NCI-H524 (cell line): ENCODE measurements around the gene CCT7.
"Not testable (repeated sequence)": the region's sequence is repeated elsewhere in the genome, so short reads cannot be mapped to it uniquely, and the experiment has no call there.

Source experiments
- DNase-seq, 2 experiments: peaks; one replicate each; lab custom pipeline; 2025; lab: John Stamatoyannopoulos, UW

Gene CCT7

DNA sequence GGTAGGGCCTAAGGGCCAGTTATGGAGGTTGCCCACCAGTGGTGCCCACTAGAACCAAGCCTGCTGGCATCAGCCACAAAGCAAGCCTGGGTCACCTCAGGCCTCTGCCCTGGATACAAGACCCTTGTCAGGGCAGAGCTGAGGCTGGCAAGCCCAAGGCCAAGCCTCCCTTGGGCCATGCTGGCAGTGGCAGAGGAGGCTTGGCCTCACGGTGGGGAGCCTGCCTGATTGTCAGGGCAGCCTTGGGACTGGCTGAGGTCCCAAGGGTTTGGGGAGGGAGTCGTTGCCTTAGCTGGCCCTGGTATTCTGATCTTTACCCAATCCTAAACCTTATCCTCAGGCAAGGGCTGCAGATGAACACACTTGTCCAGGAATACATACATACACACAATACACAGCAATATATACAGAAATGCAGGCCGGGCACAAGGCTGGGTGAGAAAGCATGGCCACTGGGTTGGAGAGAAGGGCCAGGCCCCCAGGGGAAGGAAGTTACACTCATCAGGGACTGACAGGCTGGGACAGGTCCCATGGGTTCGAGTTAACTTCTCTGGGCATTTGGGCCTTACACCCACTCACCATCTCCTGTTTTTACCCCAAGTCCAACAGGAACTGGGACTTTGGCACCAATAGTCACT is 21.0 kb downstream of the CCT7 start:
- no peak for DNase-seq

DNA sequence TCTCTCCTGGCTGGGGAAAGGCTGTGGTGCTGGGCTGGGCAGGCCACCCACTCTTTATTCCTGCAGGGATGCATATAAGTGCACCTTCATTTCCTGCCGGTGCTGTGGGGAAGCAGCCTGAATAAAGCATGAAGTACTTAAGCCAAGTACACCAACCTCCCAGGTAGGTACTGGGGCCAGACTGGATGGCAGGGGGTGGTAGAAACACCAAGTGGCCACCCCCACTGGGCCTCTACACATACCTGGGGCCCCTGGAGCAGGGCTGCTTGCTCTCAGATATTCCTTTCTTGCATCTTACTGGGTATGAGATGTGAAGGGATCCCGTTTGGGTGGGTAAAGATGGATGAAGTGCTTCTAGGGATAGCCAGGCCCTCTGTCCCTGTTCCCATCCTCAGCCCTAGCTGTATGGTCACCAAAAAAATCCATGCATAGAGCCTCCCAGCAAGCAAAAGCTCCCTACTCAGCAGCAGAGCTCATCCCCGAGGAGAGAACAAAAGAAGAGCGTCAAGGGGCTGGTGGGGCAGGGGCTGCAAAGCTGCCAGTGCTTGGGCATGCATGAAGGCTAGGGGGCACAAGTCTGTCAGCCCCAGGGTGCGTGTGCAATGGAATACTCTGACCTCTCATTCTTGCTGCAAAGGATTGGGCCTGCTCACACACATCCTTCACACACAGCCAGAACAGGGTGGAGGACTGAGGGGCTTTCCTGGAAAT is 22.0 kb downstream of the CCT7 start:
- DNase-seq = no peak

DNA sequence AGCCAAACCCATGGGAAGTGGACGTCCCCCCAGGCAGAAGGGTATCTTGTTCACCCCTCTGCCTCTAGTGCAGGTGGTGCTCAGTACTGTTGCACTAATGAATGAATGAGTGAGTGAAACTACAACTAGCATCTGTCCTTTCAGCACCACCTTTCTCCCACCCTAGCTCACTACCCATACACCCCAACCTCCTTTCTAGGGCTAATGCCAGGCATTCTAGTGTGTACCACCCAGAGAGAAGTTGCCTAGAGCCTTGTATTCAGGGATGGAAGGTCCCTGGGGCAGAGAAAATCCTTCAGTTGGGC is 22.5 kb downstream of the CCT7 start:
- DNase-seq = no peak

- no peak for DNase-seq
These were observed 22.9 kb downstream of the CCT7 start for GRCh38 chr2:73257021-73257420.

DNA sequence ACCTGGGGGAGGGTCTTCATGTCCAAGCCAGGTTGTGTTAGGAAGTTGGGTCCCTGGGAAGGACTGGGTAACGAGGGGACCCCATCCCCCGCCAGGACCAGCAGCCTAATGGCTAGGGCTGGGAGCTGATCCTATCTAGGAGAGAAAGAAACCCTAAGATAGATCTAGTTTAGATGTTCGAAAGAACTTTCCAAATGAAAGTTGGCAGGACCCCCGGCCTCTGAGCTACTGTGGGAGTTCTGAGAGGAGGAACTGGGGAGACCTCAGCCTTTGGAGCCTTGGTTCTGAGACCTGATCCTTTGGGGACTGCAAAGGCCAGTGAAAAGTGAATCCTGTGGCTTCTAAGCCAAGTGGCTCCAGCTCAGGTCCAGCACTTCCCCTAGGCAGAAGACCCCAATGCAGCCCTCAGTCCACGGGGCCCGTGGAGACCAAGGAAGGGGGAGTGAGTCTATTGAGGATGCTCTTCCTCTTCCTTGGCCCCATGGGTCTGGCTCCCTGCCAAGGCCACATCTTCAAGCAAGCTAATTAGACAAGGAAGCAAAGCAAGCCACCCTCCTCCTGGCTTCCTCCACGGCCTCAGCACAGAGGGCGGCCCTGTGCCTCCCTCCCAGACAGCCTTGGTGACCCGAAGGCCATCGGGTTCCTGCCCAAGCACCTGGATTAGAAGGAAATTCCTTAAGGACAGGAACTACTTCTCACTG is 23.5 kb downstream of the CCT7 start:
- no peak for DNase-seq

GRCh38 chr2:73258186-73258912 is 24.2 kb downstream of the CCT7 start:
- no peak for DNase-seq

DNA sequence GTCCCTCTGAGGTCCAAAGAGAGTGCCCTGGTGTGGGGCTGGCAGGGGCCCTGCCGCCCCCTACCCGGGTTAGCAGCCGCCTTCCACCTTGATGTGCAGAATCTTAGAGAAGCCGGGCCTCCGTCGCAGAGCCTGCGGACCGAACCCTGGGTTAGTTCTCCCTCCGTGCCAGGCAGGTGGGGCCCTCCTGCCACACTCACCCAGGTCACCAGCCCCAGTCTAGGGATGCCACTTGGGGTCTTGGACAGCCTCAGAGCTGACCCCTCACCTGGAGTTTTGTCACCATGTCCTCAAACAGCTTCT is 24.8 kb downstream of the CCT7 start:
- no peak for DNase-seq

DNA sequence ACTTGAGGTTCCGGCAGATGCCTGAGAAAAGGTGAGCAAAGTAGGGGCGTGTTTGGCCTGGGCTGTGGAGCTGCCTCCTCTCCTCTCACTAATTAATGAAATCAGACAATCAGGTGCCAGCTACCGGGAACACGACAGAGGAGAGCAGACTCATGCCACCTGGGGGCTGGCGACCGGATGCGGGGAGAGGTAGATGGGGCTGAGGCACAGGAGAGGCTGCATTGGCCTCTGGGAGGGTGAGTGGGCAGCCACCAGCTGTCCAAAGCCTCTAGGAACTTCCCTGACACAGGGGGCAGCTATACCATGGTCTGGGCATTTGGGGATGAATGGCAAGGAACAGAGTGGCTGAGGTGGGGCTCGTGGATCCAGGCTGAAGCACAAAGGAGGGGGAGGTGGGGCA is 25.2 kb downstream of the CCT7 start:
- DNase-seq = no peak

DNA sequence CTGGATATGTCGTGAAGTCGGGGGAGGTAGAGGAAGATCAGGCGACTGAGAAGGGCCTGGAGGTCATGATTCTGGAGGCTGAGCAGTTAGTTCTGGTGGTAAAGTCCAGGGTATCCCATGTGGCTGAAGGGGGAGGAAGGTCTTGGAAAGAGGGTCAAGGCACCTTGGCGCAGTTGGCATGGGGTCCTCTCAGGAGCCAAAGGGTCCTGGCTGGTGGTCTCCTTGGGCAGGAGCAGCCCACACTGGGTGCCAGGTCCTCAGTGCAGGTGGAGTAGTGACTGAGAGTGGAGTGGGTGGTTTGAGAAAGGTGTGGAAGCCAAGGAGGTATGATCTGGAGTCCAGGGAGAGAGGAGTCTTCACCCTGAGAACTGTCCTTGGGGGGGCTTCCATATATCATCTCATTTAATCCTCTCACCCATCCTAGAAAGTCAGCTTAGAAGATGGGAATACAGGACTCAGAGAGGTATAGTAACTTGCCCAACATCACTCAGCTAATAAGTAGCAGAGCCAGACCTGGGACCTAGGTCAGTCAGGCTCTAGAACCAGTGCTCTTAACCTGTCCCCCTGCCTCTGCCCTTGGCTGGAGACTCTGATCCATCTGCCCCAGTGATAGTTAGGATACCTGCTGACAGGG is 25.7 kb downstream of the CCT7 start:
- DNase-seq = no peak

GRCh38 chr2:73260338-73260984 is 26.4 kb downstream of the CCT7 start:
- DNase-seq = peak; percentile 18 to 58

DNA sequence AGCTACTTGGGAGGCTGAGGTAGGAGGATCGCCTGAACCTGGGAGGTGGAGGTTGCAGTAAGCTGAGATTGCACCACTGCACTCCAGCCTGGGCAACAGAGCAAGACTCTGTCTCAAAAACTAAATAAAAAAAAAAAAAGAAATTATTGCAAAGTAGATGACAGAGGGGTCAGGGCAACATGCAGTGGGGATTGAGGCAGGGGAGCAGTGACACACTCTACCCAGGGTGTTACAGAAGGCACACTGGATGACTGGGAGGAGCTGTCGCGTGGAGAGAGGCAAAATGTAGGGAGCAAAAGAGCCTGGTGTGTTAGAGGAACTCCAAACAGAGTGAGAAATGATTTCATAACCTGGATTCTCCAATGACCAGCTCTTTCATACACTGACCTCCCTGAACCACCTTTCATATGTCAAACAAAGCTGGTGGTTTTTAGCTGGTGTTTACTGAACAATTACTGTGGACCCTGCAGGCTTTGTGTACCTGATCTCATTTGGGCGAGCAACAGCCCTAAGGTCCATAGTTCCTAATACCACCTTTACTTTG is 28.1 kb downstream of the CCT7 start:
- no peak for DNase-seq

GRCh38 chr2:73262691-73263429 is 28.8 kb downstream of the CCT7 start:
- not testable (repeated sequence) for DNase-seq

DNA sequence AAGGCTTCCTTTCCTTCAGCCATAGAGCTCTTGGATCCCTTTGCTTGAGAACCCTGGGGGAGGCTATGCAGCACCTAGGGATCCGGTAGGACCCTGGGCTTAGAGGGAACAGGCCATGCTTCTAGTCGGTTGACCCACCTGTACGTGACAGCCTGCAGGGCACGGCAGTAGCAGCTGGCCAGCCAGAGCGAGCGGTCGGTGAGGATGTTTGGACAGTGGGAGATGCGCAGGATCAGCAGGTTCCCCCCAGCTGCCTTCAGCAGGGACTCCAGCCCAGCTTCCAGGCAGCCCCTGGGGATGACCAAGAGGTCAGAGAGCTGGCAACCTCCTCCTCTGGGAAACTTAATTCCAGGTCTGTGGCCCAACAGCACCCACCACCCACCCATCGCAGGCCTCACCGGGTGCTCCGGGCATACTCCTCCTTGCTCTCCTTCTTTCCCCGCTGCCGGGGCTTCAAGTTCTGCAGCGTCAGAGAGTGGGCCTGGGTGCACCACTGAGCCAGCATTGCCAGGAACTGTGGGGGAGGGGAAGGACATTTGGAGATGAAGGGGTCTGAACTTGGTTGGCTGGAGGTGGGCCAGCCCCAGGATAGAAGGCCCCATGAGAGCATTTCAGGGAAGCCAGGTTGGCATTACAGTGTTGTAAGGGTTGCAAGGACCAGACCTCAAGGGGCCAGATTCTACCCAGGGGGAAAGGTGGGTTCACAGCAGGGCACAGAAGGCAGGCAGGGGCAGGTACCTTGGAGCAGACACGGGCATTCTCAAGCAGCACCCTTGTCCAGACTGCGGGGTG is 29.6 kb downstream of the CCT7 start:
- no peak for DNase-seq

DNA sequence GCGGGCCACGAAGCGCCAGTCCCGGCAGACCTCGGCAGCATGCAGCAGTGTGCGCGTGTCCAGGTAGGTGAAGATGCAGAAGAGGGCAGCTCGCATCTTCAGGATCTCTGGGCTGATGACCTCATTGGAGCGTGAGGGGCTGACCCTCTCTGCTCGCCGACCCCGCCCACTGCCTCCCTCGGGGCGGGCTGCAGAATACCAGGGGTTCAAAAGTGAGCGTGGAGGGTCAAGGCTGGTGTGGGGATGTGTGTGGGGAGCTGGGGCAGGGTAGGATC is 30.2 kb downstream of the CCT7 start:
- DNase-seq = no peak

- DNase-seq = no peak
These were observed 30.7 kb downstream of the CCT7 start for GRCh38 chr2:73264783-73265182.

GRCh38 chr2:73265298-73266060 is 31.4 kb downstream of the CCT7 start:
- no peak for DNase-seq

- no peak for DNase-seq
These were observed 32.2 kb downstream of the CCT7 start for GRCh38 chr2:73266061-73266901.

- no peak for DNase-seq
These were observed 32.9 kb downstream of the CCT7 start for GRCh38 chr2:73267008-73267407.

- no peak for DNase-seq
These were observed 34.3 kb downstream of the CCT7 start for GRCh38 chr2:73268366-73268829.
